MCF 10A (cell line): ENCODE results near the gene CFAP97D2. TPM values are rescaled to one million over a fixed set of nuclear protein-coding genes. Genes with fewer than 3 reads are reported as not detected.

Source experiments
- BruUV-seq: library from RNA; stranded (reverse); fragments of 400-500 nt; replicated peaks from 2 replicates; lab custom pipeline; 2021; lab: Mats Ljungman, UMichigan
- CTCF ChIA-PET: fragments of 300-600 bp; sonication (Branson Sonifier 250); formaldehyde crosslinking; extraction: SDS; loops from one replicate; lab custom pipeline; 2021; ENCODE audit warnings: antibody characterized with exemption, inconsistent platforms; lab: Yijun Ruan, JAX
- POLR2A ChIA-PET: fragments of 300-600, 350-650 bp; sonication (Branson Sonifier 250); formaldehyde crosslinking; extraction: SDS; loops from one replicate; lab custom pipeline; 2020; ENCODE audit warnings: antibody characterized with exemption, inconsistent platforms; lab: Yijun Ruan, JAX
- DNase-seq: peaks from one replicate; pipeline ENCODE4 v3.0.0-alpha.2; 2018; ENCODE audit not compliant: unreplicated experiment
- H3K27ac Mint-ChIP-seq: one replicate; pipeline ENCODE4 v1.8.0; 2022; ENCODE audit warnings: mild to moderate bottlenecking, low read depth, mixed read lengths; ENCODE audit not compliant: unreplicated experiment
- H3K27me3 Mint-ChIP-seq: one replicate; pipeline ENCODE4 v1.8.0; 2022; ENCODE audit warnings: mixed read lengths; ENCODE audit not compliant: insufficient read depth, unreplicated experiment
- H3K36me3 Mint-ChIP-seq: one replicate; pipeline ENCODE4 v1.8.0; 2022; ENCODE audit warnings: mild to moderate bottlenecking, moderate library complexity, mixed read lengths; ENCODE audit not compliant: insufficient read depth, unreplicated experiment
- H3K4me1 Mint-ChIP-seq: one replicate; pipeline ENCODE4 v1.8.0; 2022; ENCODE audit warnings: mixed read lengths; ENCODE audit not compliant: insufficient read depth, unreplicated experiment
- H3K4me3 Mint-ChIP-seq: one replicate; pipeline ENCODE4 v1.8.0; 2022; ENCODE audit warnings: mild to moderate bottlenecking, moderate library complexity, mixed read lengths; ENCODE audit not compliant: unreplicated experiment
- H3K9me3 Mint-ChIP-seq: one replicate; pipeline ENCODE4 v1.8.0; 2022; ENCODE audit warnings: mixed read lengths; ENCODE audit not compliant: unreplicated experiment
- intact Hi-C: fragments of 100-400 bp; cut with micrococcal nuclease; formaldehyde crosslinking; loops from 2 replicates; pipeline ENCODE4 v1.14.1; 2022
- total RNA-seq: library from RNA; stranded (reverse); gene quantifications from 2 replicates; pipeline ENCODE4 v1.2.3, GENCODE V29; 2022
- TF ChIP-seq, protein P1 (sequence below): fragments of 200-600 bp; IDR thresholded peaks from one replicate; pipeline ENCODE4 v1.8.0; 2022; ENCODE audit warnings: antibody characterized with exemption, mild to moderate bottlenecking; ENCODE audit not compliant: unreplicated experiment

Gene CFAP97D2
- total RNA-seq, 1 experiment from 2014 or later = not detected

- Mint-ChIP-seq H3K4me1 (no peaks in the 10 kb centered on the region), H3K9me3 (no peaks in the 10 kb centered on the region), H3K36me3 (no peaks in the 10 kb centered on the region), H3K27ac (no peak overlapping the region), H3K4me3 (no peak overlapping the region), H3K27me3 (peaks cover 10% of the 10 kb centered on the region)
- CTCF ChIA-PET = no interaction called here
- TF ChIP-seq, protein P1, sequence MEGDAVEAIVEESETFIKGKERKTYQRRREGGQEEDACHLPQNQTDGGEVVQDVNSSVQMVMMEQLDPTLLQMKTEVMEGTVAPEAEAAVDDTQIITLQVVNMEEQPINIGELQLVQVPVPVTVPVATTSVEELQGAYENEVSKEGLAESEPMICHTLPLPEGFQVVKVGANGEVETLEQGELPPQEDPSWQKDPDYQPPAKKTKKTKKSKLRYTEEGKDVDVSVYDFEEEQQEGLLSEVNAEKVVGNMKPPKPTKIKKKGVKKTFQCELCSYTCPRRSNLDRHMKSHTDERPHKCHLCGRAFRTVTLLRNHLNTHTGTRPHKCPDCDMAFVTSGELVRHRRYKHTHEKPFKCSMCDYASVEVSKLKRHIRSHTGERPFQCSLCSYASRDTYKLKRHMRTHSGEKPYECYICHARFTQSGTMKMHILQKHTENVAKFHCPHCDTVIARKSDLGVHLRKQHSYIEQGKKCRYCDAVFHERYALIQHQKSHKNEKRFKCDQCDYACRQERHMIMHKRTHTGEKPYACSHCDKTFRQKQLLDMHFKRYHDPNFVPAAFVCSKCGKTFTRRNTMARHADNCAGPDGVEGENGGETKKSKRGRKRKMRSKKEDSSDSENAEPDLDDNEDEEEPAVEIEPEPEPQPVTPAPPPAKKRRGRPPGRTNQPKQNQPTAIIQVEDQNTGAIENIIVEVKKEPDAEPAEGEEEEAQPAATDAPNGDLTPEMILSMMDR = no peak
- BruUV-seq = no TSS peak
- POLR2A ChIA-PET = interaction anchor here (1.1 kb wide), 1 partner anchor 80 kb away, joined by 3 read pairs; no protein-coding TSS in a partner anchor
- intact Hi-C loops = no loop called here
- DNase-seq = no peak
These were observed 33.8 kb upstream of the CFAP97D2 start for GRCh38 chr13:114145256-114145655.

DNA sequence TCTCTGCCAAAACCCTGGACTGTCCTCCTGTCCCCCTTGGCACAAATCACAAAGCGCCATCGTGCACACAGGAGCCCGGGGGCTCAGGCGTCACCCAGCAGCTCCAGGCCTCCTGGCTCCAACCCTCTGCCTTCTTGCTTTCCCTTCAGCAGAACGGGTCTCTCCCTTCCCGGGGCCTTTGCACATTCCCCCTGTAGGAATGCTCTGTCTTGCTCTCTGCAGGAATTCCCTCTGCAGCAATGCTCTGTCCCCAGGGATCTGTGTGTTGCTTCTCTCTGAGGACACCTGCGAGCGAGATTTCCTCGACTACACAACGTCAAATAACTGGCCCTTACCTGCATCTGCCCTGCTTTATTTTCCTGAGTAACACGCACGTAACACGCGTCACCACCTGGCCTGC, 33.3 kb upstream of the CFAP97D2 start:
- H3K27me3 Mint-ChIP-seq = peaks cover 10% of the 10 kb centered on the region
- H3K4me1 Mint-ChIP-seq = no peaks in the 10 kb centered on the region
- H3K27ac Mint-ChIP-seq = no peak overlapping the region
- TF ChIP-seq, protein P1 = no peak
- ChIA-PET CTCF (no interaction called here), POLR2A (no interaction called here)
- intact Hi-C loops = no loop called here
- DNase-seq = no peak
- BruUV-seq = no TSS peak
- H3K36me3 Mint-ChIP-seq = no peaks in the 10 kb centered on the region
- H3K4me3 Mint-ChIP-seq = no peak overlapping the region
- no peaks in the 10 kb centered on the region for H3K9me3 Mint-ChIP-seq

DNA sequence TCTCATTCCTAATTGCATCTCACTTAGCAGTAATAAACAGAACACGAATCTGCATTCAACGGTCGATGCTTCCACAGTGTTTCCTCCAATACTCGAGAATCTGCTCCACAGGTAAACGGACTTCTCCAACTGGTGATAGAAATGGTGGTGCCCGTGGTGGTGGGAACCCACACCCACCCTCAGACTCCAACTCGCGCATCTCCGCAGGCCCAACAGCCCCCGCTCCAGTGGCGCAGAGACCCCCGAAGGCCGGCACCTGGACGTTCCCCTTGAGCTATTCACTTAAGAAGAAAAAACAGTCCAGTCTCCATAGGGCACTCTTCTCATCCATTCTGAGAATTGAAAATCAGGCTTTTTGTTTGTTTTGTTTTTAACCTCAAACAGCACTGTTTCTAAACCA, 32.9 kb upstream of the CFAP97D2 start:
- H3K9me3 Mint-ChIP-seq = no peaks in the 10 kb centered on the region
- ChIA-PET CTCF (interaction anchor here (0.6 kb wide), 3 partner anchors 143 to 307 kb away, joined by 3 to 8 read pairs (median 3); no protein-coding TSS in a partner anchor), POLR2A (interaction anchor here (0.7 kb wide), 1 partner anchor 24 kb away, joined by 3 read pairs; no protein-coding TSS in a partner anchor)
- H3K27ac Mint-ChIP-seq = no peak overlapping the region
- TF ChIP-seq, protein P1 = no peak
- no peaks in the 10 kb centered on the region for H3K36me3 Mint-ChIP-seq
- no peak for DNase-seq
- BruUV-seq = no TSS peak
- no peak overlapping the region for H3K4me3 Mint-ChIP-seq
- H3K4me1 Mint-ChIP-seq = peaks cover under 1% of the 10 kb centered on the region
- H3K27me3 Mint-ChIP-seq = peaks cover 10% of the 10 kb centered on the region
- intact Hi-C loops = no loop called here

DNA sequence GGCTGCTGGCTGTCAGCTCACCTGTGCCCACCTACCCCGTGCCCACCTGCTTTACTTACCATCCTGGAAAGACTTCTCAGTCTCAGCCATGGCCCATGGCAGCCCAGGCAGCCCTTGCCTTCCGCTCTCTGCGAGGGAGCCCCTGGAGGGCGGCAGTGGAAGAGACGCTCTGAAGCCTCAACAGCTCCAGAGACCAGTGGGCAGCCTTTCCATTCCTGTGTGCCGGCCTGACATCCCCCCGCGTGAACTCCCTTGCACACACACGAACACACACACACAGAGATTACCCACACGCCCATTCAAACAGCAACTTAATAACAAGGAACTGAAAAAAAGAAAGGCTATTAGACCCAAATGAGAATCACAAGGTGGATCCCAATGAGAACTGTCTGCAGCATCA, 32.4 kb upstream of the CFAP97D2 start:
- DNase-seq = no peak
- CTCF ChIA-PET = interaction anchor here (0.6 kb wide), 3 partner anchors 143 to 307 kb away, joined by 3 to 8 read pairs (median 3); no protein-coding TSS in a partner anchor
- H3K27ac Mint-ChIP-seq = no peak overlapping the region
- peaks cover 5% of the 10 kb centered on the region for H3K4me1 Mint-ChIP-seq
- H3K9me3 Mint-ChIP-seq = no peaks in the 10 kb centered on the region
- H3K36me3 Mint-ChIP-seq = no peaks in the 10 kb centered on the region
- POLR2A ChIA-PET = interaction anchor here (0.7 kb wide), 1 partner anchor 23 kb away, joined by 3 read pairs; no protein-coding TSS in a partner anchor
- H3K27me3 Mint-ChIP-seq = peaks cover 10% of the 10 kb centered on the region
- no peak overlapping the region for H3K4me3 Mint-ChIP-seq
- BruUV-seq = no TSS peak
- TF ChIP-seq, protein P1 = no peak
- intact Hi-C loops = no loop called here
